Stimulated activated CD8-positive, alpha-beta memory T cell treated with anti-CD3 and anti-CD28 coated beads, Interleukin-4, amount 100 ng/mL, for 48 hours (primary cell): Measurements from ENCODE around the gene MUC5AC.
"Not testable (repeated sequence)": the region's sequence is repeated elsewhere in the genome, so short reads cannot be mapped to it uniquely, and the experiment has no call there.

Experiments used
- DNase-seq: peaks from one replicate; pipeline ENCODE4 v3.0.0-alpha.2; 2020

The MUC5AC gene, protein sequence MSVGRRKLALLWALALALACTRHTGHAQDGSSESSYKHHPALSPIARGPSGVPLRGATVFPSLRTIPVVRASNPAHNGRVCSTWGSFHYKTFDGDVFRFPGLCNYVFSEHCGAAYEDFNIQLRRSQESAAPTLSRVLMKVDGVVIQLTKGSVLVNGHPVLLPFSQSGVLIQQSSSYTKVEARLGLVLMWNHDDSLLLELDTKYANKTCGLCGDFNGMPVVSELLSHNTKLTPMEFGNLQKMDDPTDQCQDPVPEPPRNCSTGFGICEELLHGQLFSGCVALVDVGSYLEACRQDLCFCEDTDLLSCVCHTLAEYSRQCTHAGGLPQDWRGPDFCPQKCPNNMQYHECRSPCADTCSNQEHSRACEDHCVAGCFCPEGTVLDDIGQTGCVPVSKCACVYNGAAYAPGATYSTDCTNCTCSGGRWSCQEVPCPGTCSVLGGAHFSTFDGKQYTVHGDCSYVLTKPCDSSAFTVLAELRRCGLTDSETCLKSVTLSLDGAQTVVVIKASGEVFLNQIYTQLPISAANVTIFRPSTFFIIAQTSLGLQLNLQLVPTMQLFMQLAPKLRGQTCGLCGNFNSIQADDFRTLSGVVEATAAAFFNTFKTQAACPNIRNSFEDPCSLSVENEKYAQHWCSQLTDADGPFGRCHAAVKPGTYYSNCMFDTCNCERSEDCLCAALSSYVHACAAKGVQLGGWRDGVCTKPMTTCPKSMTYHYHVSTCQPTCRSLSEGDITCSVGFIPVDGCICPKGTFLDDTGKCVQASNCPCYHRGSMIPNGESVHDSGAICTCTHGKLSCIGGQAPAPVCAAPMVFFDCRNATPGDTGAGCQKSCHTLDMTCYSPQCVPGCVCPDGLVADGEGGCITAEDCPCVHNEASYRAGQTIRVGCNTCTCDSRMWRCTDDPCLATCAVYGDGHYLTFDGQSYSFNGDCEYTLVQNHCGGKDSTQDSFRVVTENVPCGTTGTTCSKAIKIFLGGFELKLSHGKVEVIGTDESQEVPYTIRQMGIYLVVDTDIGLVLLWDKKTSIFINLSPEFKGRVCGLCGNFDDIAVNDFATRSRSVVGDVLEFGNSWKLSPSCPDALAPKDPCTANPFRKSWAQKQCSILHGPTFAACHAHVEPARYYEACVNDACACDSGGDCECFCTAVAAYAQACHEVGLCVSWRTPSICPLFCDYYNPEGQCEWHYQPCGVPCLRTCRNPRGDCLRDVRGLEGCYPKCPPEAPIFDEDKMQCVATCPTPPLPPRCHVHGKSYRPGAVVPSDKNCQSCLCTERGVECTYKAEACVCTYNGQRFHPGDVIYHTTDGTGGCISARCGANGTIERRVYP (N-terminal part only)

DNA sequence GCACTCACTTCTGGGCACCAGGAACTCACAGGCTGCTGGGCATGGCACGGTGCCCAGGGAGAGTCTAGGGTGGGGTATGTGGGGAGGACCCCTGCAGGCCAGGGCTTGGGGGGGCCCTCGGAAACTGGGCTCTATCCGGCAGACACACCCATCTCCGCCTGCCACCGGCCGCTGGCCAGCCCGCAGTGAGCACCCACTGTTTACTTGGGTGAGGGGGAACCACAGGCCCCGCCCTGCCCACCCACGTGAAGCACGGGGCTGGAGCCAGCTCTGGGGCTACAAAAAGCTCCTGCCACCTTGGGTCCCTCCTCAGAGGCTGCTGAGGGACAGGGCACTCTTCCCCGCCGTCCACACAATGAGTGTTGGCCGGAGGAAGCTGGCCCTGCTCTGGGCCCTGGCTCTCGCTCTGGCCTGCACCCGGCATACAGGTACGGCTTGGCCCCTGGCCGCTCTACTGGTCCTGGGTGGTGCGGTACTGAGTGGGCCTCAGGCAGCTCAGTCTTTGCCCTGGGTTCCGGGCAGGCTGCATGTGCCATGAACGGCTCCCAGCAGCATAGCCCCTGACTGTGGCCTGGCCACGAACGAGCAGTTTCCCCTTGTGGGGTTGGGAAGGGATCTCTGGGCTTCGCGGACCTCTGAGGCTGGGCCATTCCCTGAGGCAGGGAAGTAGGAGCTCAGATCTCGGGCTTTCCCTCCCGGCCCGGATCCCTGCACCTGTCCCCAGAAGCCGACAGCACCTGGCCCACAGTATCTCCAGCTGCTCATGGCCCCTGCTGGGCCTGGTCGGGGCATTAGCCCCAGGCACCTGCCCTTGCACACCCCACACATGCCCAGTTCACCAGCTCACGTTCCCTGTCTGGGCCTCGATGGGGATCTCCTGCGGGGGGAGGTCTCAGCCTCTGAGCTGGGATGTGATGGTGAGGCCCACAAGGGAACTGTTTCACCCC is at the start of gene MUC5AC:
MUC5AC (plus strand) TSS at position 309 of the 947 bp plus-strand sequence; CDS start at position 356, 47 bp downstream.
- peak; percentile 5 for DNase-seq

DNA sequence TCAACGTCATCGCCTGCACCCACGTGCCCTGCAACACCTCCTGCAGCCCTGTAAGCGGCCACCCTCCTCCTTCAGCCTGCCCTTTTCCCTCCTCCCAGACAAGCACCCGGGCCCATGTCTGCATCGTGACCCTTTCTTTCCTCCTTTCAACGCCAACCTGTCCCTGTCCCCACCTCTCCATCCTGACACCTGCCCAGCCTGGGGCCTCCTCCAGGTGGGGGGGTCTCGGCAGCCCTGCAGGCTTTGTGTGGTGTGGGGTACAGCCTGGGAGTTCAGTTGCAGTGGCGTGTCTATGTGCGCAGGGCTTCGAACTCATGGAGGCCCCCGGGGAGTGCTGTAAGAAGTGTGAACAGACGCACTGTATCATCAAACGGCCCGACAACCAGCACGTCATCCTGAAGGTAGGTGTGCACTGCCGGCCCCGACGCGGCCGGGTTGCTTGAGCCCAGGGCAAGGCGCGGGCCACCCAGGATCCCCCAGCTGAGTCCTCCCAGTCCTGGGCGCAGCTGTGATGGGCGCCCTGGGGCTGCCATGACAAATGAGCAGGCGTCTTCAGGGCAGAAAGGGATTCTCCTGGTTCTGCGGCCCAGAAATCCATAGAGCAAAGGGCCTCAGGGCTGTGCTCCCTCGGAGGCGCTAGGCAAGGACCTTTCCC is 49.4 kb upstream of the MUC5AC start:
- no peak for DNase-seq

DNA sequence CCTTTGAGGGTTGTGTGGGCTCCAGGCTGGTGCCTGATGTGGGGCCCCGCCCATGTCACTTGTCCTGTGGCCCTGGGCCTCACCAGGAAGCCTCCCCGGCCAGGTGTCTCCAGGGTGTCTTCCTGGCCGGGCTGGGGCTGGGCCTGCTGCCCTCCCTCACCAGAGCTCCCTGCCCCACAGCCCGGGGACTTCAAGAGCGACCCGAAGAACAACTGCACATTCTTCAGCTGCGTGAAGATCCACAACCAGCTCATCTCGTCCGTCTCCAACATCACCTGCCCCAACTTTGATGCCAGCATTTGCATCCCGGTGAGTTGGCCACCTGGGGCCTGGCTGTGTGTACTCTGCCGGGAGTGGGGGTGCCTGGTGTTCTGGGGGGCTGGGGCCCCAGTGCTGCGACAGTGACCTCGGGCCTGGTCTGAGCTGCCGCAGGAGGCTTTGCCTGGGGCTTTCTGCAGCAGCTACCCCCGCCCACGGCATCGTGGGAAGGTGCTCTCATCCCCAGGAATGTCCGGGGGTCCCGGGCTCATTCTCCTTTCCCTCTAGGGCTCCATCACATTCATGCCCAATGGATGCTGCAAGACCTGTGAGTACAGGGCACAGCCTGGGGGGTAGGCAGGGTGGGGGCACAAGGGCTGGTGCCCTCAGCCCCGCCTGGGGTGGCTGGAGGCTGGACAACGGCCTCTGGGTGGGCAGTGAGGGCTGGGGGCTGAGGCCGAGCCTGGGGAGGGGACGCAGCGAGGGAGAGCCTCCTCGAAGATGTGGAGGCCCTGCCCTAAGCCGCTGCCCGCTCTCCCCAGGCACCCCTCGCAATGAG is 48.4 kb upstream of the MUC5AC start:
- no peak for DNase-seq

GRCh38 chr11:1109918-1110705 is 47.6 kb upstream of the MUC5AC start:
- DNase-seq = no peak

- no peak for DNase-seq
Measured at GRCh38 chr11:1111545-1112212, 46.1 kb upstream of the MUC5AC start.

- no peak for DNase-seq
Measured at GRCh38 chr11:1112351-1113191, 45.2 kb upstream of the MUC5AC start.

- DNase-seq = no peak
Measured at GRCh38 chr11:1113405-1114201, 44.1 kb upstream of the MUC5AC start.

- not testable (repeated sequence) for DNase-seq
Measured at GRCh38 chr11:1115292-1115691, 42.5 kb upstream of the MUC5AC start.

DNA sequence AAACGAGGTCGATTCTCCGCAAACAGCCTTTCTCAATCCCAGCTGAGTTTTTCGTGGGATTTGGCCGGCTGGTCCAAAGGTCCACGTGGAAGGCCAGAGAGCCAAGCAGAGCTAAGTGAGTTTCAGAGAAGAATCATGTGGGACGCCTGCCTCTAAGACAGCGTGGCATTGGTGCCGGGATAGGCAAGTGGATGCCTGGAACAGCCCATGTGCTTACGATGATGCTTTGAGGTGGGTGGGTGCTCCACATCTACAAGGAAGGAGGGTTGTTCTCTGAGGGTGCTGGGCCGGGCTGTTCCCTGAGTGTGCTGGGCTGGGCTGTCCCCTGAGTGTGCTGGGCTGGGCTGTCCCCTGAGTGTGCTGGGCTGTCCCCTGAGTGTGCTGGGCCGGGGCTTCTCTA is 41.6 kb upstream of the MUC5AC start:
- DNase-seq = no peak

- DNase-seq = no peak
Measured at GRCh38 chr11:1116666-1117390, 40.9 kb upstream of the MUC5AC start.

- no peak for DNase-seq
Measured at GRCh38 chr11:1117992-1118391, 39.8 kb upstream of the MUC5AC start.

DNA sequence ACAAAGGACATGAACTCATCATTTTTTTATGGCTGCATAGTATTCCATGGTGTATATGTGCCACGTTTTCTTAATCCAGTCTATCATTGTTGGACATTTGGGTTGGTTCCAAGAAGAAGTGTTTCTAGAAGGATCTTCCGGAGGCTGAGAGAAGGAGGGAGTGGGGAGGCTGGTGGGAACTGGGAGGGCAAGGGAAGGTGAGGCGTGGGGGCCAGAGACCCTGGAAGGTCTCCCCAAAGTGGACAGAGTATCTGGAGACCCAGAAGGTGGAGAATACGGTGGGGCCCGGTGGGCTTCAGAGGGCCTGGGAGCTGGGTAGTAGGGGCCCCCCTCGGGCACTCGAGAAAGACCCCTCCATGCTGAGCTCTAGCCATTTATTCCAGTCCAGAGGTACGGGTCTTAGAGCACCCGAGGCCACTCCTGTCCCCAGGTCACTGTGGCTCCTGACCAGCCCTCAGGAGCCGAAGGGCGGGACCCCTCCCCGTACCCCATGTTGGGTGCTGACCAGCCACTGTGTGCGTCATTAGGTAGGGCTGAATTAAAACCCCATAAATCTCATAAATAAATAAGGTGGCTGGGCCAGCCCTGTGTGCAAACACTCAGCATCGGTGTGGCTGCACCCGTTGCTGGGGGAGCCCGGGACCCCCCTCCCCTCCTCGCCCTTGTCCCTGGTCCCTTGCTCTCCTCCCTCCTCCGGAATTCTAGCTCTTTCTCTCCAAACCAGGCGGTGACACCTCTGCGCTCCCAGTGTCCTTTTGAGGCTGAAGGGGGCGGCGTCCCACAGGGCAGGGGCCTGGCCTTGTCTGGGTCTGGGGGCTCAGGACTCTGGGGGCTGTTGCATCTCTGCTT is 38.8 kb upstream of the MUC5AC start:
- no peak for DNase-seq

DNA sequence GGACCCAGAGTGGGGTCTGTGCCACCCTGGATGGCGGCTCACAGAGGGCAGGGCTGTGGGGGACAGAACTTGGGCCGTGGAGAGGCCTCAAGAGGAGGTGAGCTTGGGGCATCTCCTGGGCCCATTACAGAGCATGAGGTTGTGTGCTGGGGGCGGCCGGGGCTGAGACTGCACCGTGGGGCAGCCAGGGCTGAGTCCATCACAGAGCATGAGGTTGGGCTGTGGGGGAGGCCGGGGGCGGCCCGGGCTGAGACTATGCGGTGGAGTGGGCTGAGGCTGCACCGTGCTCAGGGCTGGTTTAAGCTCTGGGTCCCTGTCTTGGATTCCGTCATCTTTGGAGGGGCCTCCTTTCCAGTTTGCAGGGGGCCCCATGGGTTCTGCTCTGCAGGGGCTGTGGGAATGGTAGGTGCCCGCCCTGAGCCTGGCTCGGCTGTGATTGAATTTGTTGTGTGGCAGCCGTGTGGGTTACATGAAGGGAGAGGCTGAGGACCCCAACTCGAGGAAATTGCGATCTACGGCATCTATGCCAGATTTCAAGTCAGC is 38.1 kb upstream of the MUC5AC start:
- DNase-seq = no peak

DNA sequence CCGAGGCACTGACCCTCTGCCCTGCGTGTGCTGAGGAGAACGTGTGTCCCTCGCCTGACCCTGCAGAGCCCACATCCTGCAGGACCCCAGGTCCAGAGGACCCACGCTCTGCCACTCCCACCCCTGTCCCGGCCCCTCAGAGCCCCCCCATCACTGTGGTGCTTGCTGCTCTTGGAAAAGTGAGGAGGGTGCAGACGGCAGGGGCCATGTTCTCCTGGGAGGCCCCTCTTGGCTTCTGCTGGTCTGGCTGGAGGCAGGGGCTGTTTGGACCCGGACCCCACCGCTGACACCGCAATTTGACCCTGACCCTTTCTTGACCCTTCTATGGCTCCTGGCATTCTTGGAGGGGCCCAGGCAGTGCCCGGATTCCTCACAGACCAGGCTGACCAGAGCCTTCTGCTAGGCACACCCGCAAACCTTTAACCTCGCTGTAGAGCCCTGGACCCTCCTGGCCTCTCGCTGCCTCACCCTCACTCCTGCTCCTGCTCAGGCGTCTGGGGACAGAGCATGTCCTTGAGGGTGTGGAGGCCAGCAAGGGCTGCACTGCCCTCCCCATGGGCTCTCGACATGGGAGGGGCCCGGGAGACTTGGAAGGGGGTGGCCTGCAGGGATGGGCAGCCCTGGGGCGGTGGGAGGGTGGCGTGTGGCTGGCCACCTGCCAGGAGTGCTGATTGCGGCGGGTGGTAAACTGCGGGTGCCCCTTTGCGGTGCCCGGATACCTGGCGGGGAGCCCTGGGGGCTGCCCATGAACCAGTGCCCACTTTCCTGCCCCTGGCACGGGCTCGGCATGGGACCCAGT is 37.0 kb upstream of the MUC5AC start:
- no peak for DNase-seq
